HCT116 (cell line): ENCODE data around the gene ATP6V1B1.

Source experiments
- ATF3 ChIP-seq: IDR thresholded peaks from 2 replicates; pipeline ENCODE4 v1.6.1; 2012
- CBX3 ChIP-seq: IDR thresholded peaks from 2 replicates; pipeline ENCODE4 v1.6.1; 2012; ENCODE audit warnings: low read depth
- CTCF ChIP-seq, 3 experiments: fragments of 200-600 bp in 1 of 3; sonication (generic) in 1 of 3; IDR thresholded peaks in 2 of 3; conservative IDR thresholded peaks in 1 of 3; 2 replicates each; pipeline ENCODE4 v1.5.1; 2012 to 2017; ENCODE audit warnings: low read depth in 2 of 3, low read length in 2 of 3, antibody characterized with exemption in 1 of 3, borderline replicate concordance in 1 of 3, control low read depth in 1 of 3, mild to moderate bottlenecking in 1 of 3, mixed read lengths in 1 of 3, mixed run types in 1 of 3, moderate library complexity in 1 of 3; ENCODE audit not compliant: insufficient read depth in 1 of 3
- EZH2 ChIP-seq: fragments of 200-600 bp; sonication (generic); IDR thresholded peaks from 2 replicates; pipeline ENCODE4 v1.6.1; 2017; ENCODE audit warnings: antibody characterized with exemption, mixed run types
- MAX ChIP-seq: IDR thresholded peaks from 2 replicates; pipeline ENCODE4 v1.6.1; 2012
- POLR2A ChIP-seq: IDR thresholded peaks from 2 replicates; pipeline ENCODE4 v1.7.0; 2011; ENCODE audit warnings: borderline replicate concordance; ENCODE audit not compliant: insufficient read depth, insufficient read length; ENCODE audit errors: extremely low read depth
- POLR2AphosphoS5 ChIP-seq: IDR thresholded peaks from 2 replicates; pipeline ENCODE4 v1.6.1; 2011; ENCODE audit warnings: mild to moderate bottlenecking, low read depth, low read length, moderate library complexity
- YY1 ChIP-seq: IDR thresholded peaks from 2 replicates; pipeline ENCODE4 v1.6.1; 2011; ENCODE audit warnings: low read length, low read depth, moderate library complexity, mild to moderate bottlenecking; ENCODE audit not compliant: insufficient replicate concordance; ENCODE audit errors: extremely low read depth
- ZFX ChIP-seq: fragments of 450-650 bp; IDR thresholded peaks from 2 replicates; pipeline ENCODE4 v1.6.1; 2017
- ZNF274 ChIP-seq: fragments of 200-500 bp; sonication (Bioruptor generic); IDR thresholded peaks from 2 replicates; pipeline ENCODE4 v1.6.1; 2014; ENCODE audit warnings: mild to moderate bottlenecking, low read depth, low read length, inconsistent platforms

GRCh38 chr2:70932631-70933230 lies 3.0 kb upstream of the ATP6V1B1 start:
- TF ChIP-seq ATF3 = no peak
- no peak for TF ChIP-seq CTCF (IDR thresholded peaks at IDR 0.05 in 2 of 3, conservative IDR thresholded peaks at IDR 0.05 in 1 of 3; ENCODE audit: borderline replicate concordance in 1 of 3, insufficient read depth in 1 of 3, low read depth in 2 of 3, low read length in 2 of 3)
- TF ChIP-seq MAX = no peak
- no peak for TF ChIP-seq ZFX
- TF ChIP-seq EZH2 = no peak
- TF ChIP-seq POLR2A = no peak
- no peak for TF ChIP-seq YY1
- TF ChIP-seq CBX3 = no peak
- TF ChIP-seq POLR2AphosphoS5 = no peak
- no peak for TF ChIP-seq ZNF274
